Uterus (tissue), 4 donors: ENCODE measurements around the gene GYS1. TPM values are rescaled to one million over a fixed set of nuclear protein-coding genes. Genes with fewer than 3 reads are reported as not detected.
A peak's percentile ranks its signal among the peaks of the same experiment; 100 is the strongest.

Source experiments
- DNase-seq, 2 donors: peaks; one replicate each; pipeline ENCODE4 v3.0.0-alpha.2; 2019 to 2020
- H3K27ac ChIP-seq, 2 donors: fragments of 200-600 bp; sonication (generic); 1 replicate in 1 of 2; 2 replicates in 1 of 2; pipeline ENCODE4 v1.5.1; 2016 to 2018
- H3K27me3 ChIP-seq, 2 donors: fragments of 200-600 bp; sonication (generic); one replicate each; pipeline ENCODE4 v1.5.1; 2018 to 2019; ENCODE audit warnings: control low read depth in 1 of 2
- H3K36me3 ChIP-seq, 2 donors: fragments of 200-600 bp; sonication (generic); one replicate each; pipeline ENCODE4 v1.5.1; 2019; ENCODE audit warnings: control low read depth in 1 of 2
- H3K4me1 ChIP-seq, 2 donors: fragments of 200-600 bp; sonication (generic); one replicate each; pipeline ENCODE4 v1.5.1; 2018 to 2019; ENCODE audit warnings: control low read depth in 1 of 2
- H3K4me3 ChIP-seq, 2 donors: fragments of 200-600 bp; sonication (generic); 1 replicate in 1 of 2; 2 replicates in 1 of 2; pipeline ENCODE4 v1.5.1; 2018 to 2019; ENCODE audit warnings: mild to moderate bottlenecking in 1 of 2
- H3K9me3 ChIP-seq, 2 donors: fragments of 200-600 bp; sonication (generic); one replicate each; pipeline ENCODE4 v1.5.1; 2019; ENCODE audit warnings: control low read depth in 1 of 2
- CTCF ChIP-seq, 4 experiments: fragments of 200-600 bp in 2 of 4; fragments of 450-650 bp in 2 of 4; sonication (generic) in 2 of 4; IDR thresholded peaks; one replicate each; pipeline ENCODE4 v1.5.1; 2016 to 2019; ENCODE audit warnings: antibody characterized with exemption in 4 of 4, mild to moderate bottlenecking in 2 of 4, moderate library complexity in 1 of 4
- POLR2A ChIP-seq, 2 donors: fragments of 450-650 bp; IDR thresholded peaks; one replicate each; pipeline ENCODE4 v1.6.1; 2016; ENCODE audit warnings: antibody characterized with exemption in 2 of 2, mild to moderate bottlenecking in 1 of 2, moderate library complexity in 1 of 2
- intact Hi-C: fragments of 100-400 bp; cut with DNase I; formaldehyde crosslinking; loops from one replicate; pipeline ENCODE4 v1.15.1; 2023; ENCODE audit warnings: low total_unique reads
- total RNA-seq, 4 donors: library from RNA; depleted of rRNA in 3 of 4; stranded (reverse); fragments of >200 nt in 3 of 4; gene quantifications; one replicate each; pipeline versions ENCODE4 v1.1.0 to v1.2.4, GENCODE V29; 2014 to 2023
- donor health status: DM: yes; HTN: yes; CAD: no.

The GYS1 gene
- total RNA-seq, 4 donors from 2014 or later = 4.9 to 39.8 (median 16.6) TPM

GRCh38 chr19:49009828-49010227 is 16.7 kb upstream of the GYS1 start:
- intact Hi-C loops = no loop called here
- Histone ChIP-seq H3K36me3 (no peaks in the 10 kb centered on the region), H3K4me3 (no peak overlapping the region), H3K9me3 (no peaks in the 10 kb centered on the region), H3K4me1 (no peaks in the 10 kb centered on the region), H3K27ac (no peak overlapping the region), H3K27me3 (no peaks in the 10 kb centered on the region)
- TF ChIP-seq CTCF (IDR thresholded peaks at IDR 0.05) = no peak
- no peak for TF ChIP-seq POLR2A (IDR thresholded peaks at IDR 0.05)
- no peak for DNase-seq

- no peak overlapping the region for H3K4me3 ChIP-seq
- no peaks in the 10 kb centered on the region for H3K27me3 ChIP-seq
- no peak for TF ChIP-seq POLR2A (IDR thresholded peaks at IDR 0.05)
- no peak for TF ChIP-seq CTCF (IDR thresholded peaks at IDR 0.05)
- H3K4me1 ChIP-seq = no peaks in the 10 kb centered on the region
- no peak for DNase-seq
- H3K27ac ChIP-seq = no peak overlapping the region
- H3K36me3 ChIP-seq = no peaks in the 10 kb centered on the region
- intact Hi-C loops = no loop called here
- H3K9me3 ChIP-seq = no peaks in the 10 kb centered on the region
Observed at GRCh38 chr19:49006905-49007304, 13.8 kb upstream of the GYS1 start.

DNA sequence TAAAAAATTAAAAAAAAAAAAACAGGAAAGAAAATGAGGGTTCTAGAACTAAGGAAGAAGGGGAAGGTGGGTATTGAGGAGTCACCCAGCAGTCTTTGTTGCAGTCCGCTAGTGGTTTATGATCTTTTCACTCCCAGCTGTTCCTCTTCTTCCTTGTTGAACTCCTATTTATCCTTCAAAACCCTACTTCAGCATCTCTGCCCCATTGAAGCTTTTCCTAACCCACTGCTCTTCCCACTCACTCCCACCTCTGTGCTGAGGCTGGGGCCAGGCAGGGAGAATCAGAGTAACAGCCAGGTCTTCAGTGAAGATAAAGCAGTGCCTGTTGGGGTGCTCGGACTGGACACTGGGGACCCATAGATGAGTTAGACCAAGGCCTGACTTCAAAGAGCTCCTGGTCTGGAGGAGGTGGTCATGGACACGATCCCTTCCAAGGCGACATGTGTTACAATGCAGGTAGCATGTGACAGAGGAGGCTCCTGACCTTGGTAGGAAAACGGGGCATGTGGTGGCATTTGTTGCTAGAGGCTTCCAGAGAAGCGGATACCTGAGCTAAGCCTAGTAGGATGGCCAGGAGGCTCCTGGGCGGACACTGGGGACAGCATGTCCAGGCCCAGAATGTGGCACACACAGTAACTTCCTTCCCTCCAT is 12.0 kb upstream of the GYS1 start:
- TF ChIP-seq CTCF (IDR thresholded peaks at IDR 0.05) (no peak), POLR2A (IDR thresholded peaks at IDR 0.05) (no peak)
- Histone ChIP-seq H3K4me3 (no peak overlapping the region), H3K27ac (no peak overlapping the region), H3K36me3 (no peaks in the 10 kb centered on the region), H3K9me3 (no peaks in the 10 kb centered on the region), H3K4me1 (no peaks in the 10 kb centered on the region), H3K27me3 (no peaks in the 10 kb centered on the region)
- DNase-seq = no peak
- intact Hi-C loops = no loop called here

- intact Hi-C loops = no loop called here
- Histone ChIP-seq H3K36me3 (no peaks in the 10 kb centered on the region), H3K4me1 (no peaks in the 10 kb centered on the region), H3K4me3 (no peak overlapping the region), H3K9me3 (no peaks in the 10 kb centered on the region), H3K27me3 (no peaks in the 10 kb centered on the region), H3K27ac (no peak overlapping the region)
- no peak for DNase-seq
- TF ChIP-seq POLR2A (IDR thresholded peaks at IDR 0.05) = no peak
- no peak for TF ChIP-seq CTCF (IDR thresholded peaks at IDR 0.05)
Observed at GRCh38 chr19:49004133-49004532, 11.0 kb upstream of the GYS1 start.

GRCh38 chr19:48999481-49000325 is 6.6 kb upstream of the GYS1 start:
- H3K4me1 ChIP-seq = peaks cover 0 to 4% of the 10 kb centered on the region in 2 donors
- intact Hi-C loops = no loop called here
- no peaks in the 10 kb centered on the region for H3K36me3 ChIP-seq
- TF ChIP-seq CTCF (IDR thresholded peaks at IDR 0.05) (peak; percentile 11 to 31 (median 24)), POLR2A (IDR thresholded peaks at IDR 0.05) (no peak)
- H3K4me3 ChIP-seq = no peak overlapping the region
- DNase-seq = no peak
- no peak overlapping the region for H3K27ac ChIP-seq
- no peaks in the 10 kb centered on the region for H3K27me3 ChIP-seq
- no peaks in the 10 kb centered on the region for H3K9me3 ChIP-seq
